ENCODE results near the gene ARSB. TPM values are rescaled to one million over a fixed set of nuclear protein-coding genes. Genes with fewer than 3 reads are reported as not detected.

Gene ARSB
- 26.1 and 26.3 TPM in 2 replicates for total RNA-seq

DNA sequence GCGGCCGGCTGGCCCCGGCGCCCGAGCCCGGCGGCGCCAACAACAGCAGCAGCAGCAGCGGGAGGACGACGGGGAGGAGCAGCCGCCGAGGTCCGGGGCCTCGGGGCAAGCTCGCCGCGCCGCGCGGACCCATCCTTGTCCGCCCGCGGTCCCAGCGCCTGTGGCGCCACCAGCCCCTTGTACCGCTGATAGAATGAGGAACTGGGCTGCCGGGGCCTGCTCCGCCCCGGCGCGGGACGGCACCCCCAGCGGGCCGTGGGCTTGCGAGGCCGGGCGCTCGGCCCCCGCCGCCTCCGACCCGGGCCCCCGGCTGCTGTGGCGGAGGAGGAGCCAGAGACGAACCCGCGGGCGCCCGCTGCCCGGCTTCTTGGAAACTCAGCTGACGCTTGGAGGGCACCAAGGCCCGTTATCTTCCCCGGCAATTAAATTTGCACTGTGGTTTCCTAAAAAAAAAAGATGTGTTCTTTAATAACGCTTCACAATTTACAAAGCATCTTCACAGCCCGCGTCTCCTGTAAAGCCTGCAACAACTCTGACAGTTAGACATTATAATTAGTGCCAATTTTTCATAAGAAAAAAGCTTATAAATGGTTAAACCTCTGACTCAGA, at the start of gene ARSB:
ARSB (minus strand) TSS at position 195 of the 609 bp plus-strand sequence; CDS start at position 133, 62 bp downstream.
- H3K4me3 ChIP-seq (ENCODE audit: low read depth, low read length) = peak within 1 kb of the TSS; percentile 73
- no peak for TF ChIP-seq CTCF (IDR thresholded peaks at IDR 0.05; ENCODE audit: insufficient read depth, low read depth, low read length)
- DNase-seq (ENCODE audit: low read depth) = peak; percentile 49

GRCh38 chr5:79032782-79033181, 47.7 kb upstream of the ARSB start:
- no peak for DNase-seq (ENCODE audit: low read depth)
- no peak overlapping the region for H3K4me3 ChIP-seq (ENCODE audit: low read depth, low read length)
- no peak for TF ChIP-seq CTCF (IDR thresholded peaks at IDR 0.05; ENCODE audit: insufficient read depth, low read depth, low read length)

DNA sequence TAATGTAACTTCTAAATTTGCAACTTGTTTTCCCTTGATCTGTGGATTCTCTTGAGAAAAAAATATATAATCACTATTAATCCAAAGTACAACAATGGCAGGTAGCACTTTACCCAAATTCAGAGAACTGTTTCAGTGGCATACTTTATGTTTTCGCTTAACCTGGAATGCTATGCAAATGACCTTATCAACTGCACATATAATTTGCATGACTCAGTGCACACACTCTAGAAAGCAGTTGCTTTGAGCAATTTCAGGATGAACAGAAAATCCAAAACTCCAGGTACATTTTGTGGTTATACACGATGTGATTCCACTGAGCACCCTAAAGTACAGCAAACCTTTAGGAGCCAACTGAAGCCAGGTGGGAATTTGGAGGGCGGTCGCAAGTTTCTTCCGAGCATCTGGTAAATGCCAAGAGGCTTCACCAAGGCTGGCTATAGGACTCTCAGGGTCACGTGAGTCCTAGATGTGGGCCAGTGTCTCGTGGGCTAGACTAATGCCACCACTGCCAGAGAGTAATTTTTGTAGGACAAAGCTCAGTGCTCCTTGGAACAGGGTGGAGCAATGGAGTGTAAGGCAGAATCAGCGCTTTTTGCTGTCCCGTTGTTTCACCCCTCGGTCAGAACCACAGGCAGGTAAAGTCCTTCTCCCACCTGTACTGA, 47.1 kb upstream of the ARSB start:
- no peak for DNase-seq (ENCODE audit: low read depth)
- H3K4me3 ChIP-seq (ENCODE audit: low read depth, low read length) = no peak overlapping the region
- TF ChIP-seq CTCF (IDR thresholded peaks at IDR 0.05; ENCODE audit: insufficient read depth, low read depth, low read length) = no peak

GRCh38 chr5:79031485-79031867, 46.4 kb upstream of the ARSB start:
- no peak for TF ChIP-seq CTCF (IDR thresholded peaks at IDR 0.05; ENCODE audit: insufficient read depth, low read depth, low read length)
- no peak for DNase-seq (ENCODE audit: low read depth)
- H3K4me3 ChIP-seq (ENCODE audit: low read depth, low read length) = no peak overlapping the region

DNA sequence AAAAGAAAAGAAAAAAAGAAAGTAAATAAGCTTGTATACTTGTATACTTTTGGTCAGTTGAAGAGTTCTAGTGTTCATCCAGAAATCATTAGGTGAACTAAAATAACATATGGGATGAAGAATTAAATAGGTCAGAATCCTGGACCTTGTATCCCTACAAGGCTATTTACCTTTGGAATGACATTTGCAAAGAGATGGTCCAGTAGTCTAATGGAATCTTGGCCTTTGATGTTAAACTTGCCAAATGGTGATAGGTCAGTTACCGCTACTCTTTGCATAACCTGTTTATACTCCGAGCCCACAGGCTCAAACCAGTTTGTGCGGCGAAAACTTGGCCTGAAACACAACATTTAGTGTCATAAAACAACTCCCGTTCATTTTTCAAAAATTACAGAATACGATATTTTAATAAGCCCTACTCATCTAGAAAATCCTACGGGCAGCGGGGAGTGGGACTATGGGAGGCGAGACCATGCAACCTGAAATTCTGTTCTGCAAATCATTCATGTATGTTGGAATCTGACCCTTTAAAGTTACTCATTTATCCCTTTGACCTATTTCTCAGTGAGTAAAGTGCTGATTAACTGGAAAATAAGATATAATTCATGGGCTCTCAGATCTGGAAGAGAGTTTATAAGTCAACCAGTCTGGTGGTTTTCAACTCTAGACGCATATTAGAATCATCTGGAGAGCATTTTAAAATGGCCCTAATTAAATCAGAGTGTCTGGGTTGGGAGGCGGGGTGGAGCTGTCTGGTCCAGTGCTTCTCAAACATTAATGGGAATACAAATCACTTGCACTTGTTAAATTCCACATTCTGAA, 45.8 kb upstream of the ARSB start:
- no peak overlapping the region for H3K4me3 ChIP-seq (ENCODE audit: low read depth, low read length)
- DNase-seq (ENCODE audit: low read depth) = no peak
- TF ChIP-seq CTCF (IDR thresholded peaks at IDR 0.05; ENCODE audit: insufficient read depth, low read depth, low read length) = no peak

DNA sequence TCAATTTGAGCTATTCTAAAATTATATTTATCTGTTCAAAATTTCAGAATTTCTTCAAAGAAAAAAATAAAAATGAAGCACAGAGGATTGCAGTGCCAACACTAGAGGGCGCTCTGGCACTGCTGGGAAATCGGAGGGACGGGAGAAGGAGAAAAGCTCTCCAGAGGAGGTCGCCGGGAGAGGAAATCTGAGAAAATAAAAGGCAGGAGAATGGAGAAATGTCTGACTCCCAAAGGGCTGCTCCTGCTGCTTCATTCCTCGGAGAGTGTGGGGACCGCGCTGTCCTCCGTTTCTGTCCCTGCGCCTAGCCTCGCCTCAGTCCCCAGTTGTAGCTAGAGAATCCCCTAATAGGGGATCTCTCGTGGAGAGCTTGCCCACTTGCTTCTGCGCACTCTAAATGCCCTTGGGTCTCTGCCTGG, 40.0 kb upstream of the ARSB start:
- DNase-seq (ENCODE audit: low read depth) = peak; percentile 72
- peak; percentile 92 for TF ChIP-seq CTCF (IDR thresholded peaks at IDR 0.05; ENCODE audit: insufficient read depth, low read depth, low read length)
- peak overlapping the region; percentile 0 for H3K4me3 ChIP-seq (ENCODE audit: low read depth, low read length)

Data from fibroblast of villous mesenchyme (primary cell).